GM18858 (cell line): ENCODE data around the gene MAGEB6B.
"Not testable (repeated sequence)": the region's sequence is repeated elsewhere in the genome, so short reads cannot be mapped to it uniquely, and the experiment has no call there.

Experiments used
- ATAC-seq: cut with Tn5 transposase; IDR thresholded peaks from one replicate; pipeline ENCODE4 v1.9.1; 2021; ENCODE audit not compliant: unreplicated experiment

The MAGEB6B gene

GRCh38 chrX:26160301-26160700 is at the start of gene MAGEB6B:
TSS of gene MAGEB6B (plus strand) at chrX:26160601. CDS start at chrX:26160601, 0 bp downstream.
- ATAC-seq, result no peak

GRCh38 chrX:26138274-26138673 is 22.1 kb upstream of the MAGEB6B start, which contains the start of gene MAGEB18:
TSS of gene MAGEB18 (plus strand) at chrX:26138343. CDS start at chrX:26138986, 643 bp downstream.
- no peak for ATAC-seq

GRCh38 chrX:26146024-26146423 is 14.4 kb upstream of the MAGEB6B start:
- no peak for ATAC-seq

GRCh38 chrX:26192204-26192603 is 31.8 kb downstream of the MAGEB6B start, which contains the start of gene MAGEB6:
TSS of gene MAGEB6 (plus strand) at chrX:26192440. CDS start at chrX:26193847, 1,407 bp downstream.
- ATAC-seq, result no peak

GRCh38 chrX:26203561-26203960 is 43.2 kb downstream of the MAGEB6B start:
- ATAC-seq, result no peak

- not testable (repeated sequence) for ATAC-seq
Observed at GRCh38 chrX:26204717-26205116, 44.3 kb downstream of the MAGEB6B start.

GRCh38 chrX:26208012-26208411 is 47.6 kb downstream of the MAGEB6B start:
- ATAC-seq, result no peak
